HG02798 (cell line): ENCODE data around the gene RRAD.
"Not testable (repeated sequence)": the region's sequence is repeated elsewhere in the genome, so short reads cannot be mapped to it uniquely, and the experiment has no call there.

Experiments used
- ATAC-seq: cut with Tn5 transposase; IDR thresholded peaks from one replicate; pipeline ENCODE4 v1.9.1; 2021; ENCODE audit warnings: mild to moderate bottlenecking; ENCODE audit not compliant: unreplicated experiment, poor library complexity

RRAD gene, protein sequence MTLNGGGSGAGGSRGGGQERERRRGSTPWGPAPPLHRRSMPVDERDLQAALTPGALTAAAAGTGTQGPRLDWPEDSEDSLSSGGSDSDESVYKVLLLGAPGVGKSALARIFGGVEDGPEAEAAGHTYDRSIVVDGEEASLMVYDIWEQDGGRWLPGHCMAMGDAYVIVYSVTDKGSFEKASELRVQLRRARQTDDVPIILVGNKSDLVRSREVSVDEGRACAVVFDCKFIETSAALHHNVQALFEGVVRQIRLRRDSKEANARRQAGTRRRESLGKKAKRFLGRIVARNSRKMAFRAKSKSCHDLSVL

DNA sequence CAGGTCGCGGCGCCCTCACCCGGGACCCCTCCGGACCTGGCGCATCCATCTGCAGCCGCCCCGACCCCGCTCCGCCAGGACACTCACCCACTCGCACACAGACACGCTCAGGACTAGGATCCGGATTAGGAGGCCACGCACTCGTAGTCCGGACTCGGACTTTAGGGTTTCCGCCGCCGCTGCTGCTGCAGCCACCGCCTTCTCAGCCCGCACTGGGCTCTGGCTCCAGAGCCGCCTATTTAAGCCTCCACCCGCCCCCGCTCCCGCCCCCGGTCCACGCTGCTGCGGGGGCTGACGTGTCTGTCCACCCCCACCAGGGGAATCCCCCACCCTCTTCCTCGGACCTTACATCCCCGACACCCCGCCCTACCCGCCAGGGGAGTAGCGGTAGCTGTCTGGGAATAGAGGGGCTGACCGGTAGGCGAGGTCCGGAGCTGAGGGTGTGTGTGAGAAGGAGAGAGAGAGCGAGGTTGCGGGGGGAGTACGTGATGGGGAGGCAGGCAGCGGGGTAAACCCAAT lies at the start of gene RRAD:
RRAD (minus strand) TSS at position 214 of the 519 bp plus-strand sequence. CDS start 356 bp downstream, outside the sequence.
- peak; percentile 19 for ATAC-seq

DNA sequence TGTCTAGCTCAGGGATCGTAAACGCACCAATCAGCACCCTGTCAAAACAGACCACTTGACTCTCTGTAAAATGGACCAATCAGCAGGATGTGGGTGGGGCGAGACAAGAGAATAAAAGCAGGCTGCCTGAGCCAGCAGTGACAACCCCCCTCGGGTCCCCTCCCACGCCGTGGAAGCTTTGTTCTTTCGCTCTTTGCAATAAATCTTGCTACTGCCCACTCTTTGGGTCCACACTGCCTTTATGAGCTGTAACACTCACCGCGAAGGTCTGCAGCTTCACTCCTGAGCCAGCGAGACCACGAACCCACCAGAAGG lies 49.6 kb upstream of the RRAD start:
- not testable (repeated sequence) for ATAC-seq

DNA sequence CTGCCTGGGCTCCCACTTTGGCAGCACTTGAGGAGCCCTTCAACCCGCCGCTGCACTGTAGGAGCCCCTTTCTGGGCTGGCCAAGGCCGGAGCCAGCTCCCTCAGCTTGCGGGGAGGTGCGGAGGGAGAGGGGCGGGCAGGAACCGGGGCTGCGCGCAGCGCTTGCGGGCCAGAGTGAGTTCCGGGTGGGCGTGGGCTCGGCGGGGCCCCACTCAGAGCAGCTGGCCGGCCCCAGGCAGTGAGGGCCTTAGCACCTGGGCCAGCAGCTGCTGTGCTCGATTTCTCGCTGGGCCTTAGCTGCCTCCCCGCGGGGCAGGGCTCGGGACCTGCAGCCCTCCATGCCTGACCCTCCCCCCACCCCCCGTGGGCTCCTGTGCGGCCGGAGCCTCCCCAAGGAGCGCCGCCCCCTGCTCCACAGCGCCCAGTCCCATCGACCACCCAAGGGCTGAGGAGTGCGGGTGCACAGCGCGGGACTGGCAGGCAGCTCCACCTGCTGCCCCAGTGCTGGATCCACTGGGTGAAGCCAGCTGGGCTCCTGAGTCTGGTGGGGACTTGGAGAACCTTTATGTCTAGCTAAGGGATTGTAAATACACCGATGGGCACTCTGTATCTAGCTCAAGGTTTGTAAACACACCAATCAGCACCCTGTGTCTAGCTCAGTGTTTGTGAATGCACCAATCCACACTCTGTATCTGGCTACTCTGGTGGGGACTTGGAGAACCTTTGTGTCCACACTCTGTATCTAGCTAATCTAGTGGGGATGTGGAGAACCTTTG lies 49.0 kb upstream of the RRAD start:
- not testable (repeated sequence) for ATAC-seq

DNA sequence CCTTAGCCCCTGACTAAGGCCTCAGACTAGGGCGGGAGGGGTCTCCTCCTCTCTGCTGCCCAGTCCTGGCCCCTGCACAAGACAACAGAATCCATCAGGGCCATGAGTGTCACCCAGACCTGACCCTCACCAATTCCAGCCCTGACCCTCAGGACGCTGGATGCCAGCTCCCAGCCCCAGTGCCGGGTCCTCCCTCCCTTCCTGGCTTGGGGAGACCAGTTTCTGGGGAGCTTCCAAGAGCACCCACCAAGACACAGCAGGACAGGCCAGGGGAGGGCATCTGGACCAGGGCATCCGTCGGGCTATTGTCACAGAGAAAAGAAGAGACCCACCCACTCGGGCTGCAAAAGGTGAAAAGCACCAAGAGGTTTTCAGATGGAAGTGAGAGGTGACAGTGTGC lies 48.4 kb upstream of the RRAD start:
- ATAC-seq = no peak

DNA sequence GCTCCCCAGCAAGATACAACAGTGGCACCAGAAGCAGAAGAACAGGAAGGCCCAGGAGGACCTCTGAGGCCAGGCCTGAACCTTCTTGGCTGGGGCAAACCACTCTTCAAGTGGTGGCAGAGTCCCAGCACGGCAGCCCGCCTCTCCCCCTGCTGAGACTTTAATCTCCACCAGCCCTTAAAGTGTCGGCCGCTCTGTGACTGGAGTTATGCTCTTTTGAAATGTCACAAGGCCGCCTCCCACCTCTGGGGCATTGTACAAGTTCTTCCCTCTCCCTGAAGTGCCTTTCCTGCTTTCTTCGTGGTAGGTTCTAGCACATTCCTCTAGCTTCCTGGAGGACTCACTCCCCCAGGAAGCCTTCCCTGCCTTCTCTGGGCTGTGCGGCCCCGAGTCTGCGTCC lies 47.6 kb upstream of the RRAD start:
- ATAC-seq = no peak

DNA sequence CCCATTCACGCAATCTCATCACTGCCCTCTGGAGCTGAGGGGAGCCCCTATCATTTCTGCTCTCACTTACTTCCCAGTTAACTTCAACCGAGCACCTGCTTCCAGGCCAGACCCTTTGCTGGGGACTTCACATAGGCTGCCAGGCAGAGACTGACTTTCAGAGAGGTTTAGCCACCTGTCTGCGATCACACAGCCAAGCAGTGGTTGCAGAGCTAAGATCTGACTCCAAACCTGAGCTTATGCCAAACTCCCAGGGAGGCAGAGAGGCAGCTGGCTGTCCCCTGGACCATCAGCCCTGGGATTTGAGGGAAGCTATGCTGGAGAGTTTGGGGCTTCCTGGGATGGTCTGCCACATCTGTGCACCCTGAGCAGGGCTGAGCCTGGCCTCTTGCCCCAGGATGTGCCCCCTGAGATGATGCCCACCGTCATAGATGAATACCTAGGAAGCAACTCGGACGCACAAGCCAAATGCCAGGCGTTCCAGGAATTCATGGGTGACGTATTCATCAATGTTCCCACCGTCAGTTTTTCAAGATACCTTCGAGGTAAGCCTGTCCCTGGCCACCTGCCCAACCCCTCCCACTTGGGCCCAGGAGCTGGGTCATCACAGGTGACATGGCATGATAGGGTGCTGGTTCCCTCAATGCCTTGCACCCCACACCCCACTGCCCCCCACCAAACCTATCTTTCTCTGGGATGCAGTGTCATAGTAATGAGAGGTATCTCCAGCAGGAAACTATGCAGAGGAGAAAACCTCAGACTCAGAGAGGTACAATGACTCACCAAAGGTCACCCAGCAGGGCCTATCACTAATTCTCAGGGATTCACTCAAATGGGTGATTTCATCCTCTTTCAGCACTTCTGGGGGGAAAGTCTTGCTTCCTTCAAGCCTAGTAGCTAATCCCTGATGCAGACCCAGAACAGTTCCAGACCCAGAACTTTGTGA lies 45.7 kb upstream of the RRAD start:
- no peak for ATAC-seq

DNA sequence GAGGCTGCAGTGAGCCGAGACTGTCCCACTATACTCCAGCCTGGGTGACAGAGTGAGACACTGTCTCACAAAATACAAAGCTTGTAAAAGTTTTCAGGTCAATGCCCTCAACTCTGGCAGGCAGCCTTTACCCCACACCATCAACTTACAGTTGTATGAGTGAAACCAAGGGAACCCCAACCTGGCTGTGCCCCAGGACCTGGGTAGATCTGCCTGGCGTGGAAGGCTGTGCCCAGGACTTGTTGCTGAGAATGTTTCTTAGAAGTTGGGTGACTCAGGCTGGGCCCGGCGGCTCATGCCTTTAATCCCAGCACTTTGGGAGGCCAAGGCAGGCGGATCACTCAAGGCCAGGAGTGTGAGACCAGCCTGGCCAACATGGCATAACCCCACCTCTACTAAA lies 43.5 kb upstream of the RRAD start:
- ATAC-seq = no peak

DNA sequence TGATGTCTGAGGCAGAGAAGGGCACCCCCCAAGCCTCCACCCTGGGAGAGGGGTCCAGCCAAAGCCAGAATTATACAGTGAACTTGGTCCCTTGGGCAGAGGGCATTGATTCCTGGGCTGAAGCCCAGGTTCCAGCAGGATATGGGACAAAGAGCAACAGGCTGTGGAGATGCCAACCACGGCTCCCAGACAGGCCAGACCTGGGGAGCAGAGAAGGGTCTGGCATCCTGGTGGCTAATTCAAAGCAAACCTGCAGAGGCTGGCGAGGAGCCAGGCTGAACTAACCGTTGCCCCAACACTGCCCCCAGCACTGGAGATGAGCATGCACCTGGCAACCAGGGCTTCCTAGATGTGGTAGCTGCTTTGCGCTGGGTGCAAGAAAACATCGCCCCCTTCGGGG lies 38.7 kb upstream of the RRAD start:
- no peak for ATAC-seq

DNA sequence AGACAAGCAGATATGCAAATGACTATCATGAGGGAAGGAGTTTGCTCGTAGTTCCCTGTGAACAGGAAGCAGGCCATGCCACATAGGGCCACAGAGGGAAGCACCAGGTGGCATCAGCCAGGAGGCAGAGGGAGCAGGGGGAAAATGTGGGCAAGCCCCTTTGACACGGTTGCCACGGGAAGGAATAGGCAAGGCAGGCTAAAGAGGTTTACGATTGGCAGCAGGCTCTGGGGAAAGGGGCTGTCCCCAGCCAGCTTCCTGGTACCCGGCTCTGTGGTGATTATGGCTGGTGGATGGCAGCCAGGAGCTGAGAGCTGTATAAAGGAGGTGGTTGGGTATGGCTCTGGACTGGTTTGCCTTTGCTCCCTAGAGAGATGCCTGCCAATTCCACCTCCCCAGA lies 36.6 kb upstream of the RRAD start:
- ATAC-seq = no peak

DNA sequence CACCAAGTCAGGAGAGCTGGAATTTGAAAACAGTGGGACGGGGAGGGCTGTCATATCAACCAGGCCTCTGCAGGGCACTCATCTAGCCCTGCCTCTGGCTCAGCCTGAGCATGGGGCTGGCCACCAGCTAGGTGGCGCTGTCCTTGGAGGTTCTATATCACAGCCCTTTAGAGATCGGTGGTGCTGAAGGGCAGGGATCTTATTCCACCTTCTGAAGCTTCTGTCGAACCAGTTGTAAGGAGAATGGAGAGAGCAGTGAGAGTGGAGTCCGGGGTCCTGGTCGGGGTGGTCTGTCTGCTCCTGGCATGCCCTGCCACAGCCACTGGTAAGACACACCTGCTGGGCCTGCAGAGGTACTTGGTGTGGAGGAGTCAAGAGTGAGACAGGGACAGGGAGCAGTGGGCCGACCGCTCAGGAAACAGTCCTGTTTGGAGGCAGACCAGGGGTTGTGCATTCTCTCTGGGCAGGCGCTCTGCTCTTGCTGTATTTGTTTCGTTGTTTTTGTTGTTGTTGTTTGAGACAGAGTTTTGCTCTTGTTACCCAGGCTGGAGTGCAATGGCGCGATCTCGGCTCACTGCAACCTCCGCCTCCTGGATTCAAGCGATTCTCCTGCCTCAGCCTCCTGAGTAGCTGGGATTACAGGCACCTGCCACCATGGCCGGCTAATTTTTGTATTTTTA lies 35.9 kb upstream of the RRAD start, which contains the start of gene CES3:
CES3 (plus strand) TSS at position 202 of the 680 bp plus-strand sequence; CDS start at position 244, 42 bp downstream.
- ATAC-seq = peak; percentile 81

DNA sequence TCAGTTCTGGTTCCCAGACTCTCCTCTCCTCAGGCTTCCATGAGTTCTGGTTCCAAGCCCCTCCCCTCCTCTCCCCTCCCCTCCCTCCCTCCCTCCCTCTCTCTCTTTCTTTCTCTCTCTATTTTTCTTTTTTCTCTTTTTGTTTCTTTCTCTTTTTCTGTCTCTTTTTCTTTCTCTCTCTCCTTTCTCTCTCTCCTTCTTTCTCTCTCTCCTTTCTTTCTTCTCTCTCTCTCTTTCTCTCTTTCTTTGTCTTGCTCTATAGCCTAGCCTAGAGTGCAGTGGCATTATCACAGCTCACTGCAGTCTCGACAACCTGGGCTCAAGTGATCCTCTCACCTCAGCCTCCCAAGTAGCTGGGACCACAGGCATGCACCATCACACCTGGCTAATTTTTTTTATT lies 34.9 kb upstream of the RRAD start:
- no peak for ATAC-seq

DNA sequence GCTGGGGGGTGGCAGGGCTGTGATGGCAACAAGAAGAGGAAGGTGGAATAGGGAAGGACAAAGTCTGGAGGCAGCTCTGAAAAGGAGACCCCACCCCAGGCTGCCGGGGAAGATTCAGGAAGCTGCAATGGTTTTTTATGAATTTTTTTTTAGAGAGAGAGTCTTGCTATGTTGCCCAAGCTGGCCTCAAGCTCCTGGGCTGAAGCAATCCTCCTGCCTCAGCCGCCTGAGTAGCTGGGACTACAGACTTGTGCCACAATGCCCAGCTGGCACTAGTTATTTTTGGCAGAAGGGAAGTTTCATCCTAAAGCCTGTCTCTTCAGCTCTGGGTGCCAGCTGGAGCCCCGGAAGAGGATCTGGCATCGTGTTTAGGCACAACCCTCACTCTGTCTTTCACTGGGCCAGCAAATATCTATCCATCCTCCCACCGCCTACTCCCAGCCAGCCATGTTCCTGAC lies 34.4 kb upstream of the RRAD start:
- no peak for ATAC-seq

DNA sequence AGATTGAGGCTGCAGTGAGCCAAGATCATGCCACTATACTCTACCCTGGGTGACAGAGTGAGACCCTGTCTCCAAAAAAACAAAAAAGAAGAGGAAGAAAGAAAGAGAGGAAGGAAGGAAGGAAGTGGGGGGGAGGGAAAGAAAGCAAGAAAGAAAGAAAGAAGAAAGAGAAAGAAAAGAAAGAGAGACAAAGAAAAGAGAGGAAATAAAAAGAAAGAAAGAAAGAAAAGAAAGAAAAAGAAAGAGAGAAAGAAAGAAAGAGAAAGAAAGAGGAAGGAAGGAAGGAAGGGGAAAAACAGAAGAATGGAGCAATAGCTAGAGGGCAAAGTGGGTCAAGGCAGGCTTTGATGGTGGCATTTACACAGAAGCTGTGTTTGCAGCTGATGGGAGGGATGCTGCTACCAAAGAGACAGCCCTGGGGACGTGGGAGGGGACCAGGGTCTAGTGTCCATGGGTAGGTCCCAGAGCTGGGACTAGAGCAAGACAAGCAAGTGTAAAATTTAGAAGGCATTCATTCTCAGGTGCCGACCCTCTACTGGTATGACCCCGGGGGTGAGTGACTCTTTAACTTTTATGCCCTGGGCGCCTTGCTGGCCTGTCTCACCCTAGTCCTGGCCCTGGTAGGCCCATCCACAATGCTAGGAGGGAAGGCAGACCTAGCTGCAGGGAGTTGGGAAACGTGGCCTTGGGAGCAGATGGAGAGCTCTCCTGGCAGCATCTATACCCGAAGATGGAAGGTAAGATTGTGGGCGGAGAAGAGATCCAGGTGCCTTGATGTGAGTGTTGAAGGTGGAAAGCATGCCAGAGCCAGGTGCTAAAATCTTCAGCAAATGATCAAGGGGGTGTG lies 33.7 kb upstream of the RRAD start:
- ATAC-seq = no peak

DNA sequence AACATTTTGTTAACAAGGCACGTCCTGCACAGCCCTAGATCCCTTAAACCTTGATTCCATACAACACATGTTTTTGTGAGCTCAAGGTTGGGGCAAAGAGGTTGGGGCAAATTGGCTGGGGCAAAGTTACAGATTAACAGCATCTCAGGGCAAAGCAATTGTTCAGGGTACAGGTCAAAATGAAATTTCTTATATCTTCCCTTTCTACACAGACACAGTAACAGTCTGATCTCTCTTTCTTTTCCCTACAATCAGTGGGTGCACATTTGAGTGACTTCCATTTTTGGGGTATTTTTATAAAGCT lies 30.8 kb upstream of the RRAD start:
- ATAC-seq = not testable (repeated sequence)

DNA sequence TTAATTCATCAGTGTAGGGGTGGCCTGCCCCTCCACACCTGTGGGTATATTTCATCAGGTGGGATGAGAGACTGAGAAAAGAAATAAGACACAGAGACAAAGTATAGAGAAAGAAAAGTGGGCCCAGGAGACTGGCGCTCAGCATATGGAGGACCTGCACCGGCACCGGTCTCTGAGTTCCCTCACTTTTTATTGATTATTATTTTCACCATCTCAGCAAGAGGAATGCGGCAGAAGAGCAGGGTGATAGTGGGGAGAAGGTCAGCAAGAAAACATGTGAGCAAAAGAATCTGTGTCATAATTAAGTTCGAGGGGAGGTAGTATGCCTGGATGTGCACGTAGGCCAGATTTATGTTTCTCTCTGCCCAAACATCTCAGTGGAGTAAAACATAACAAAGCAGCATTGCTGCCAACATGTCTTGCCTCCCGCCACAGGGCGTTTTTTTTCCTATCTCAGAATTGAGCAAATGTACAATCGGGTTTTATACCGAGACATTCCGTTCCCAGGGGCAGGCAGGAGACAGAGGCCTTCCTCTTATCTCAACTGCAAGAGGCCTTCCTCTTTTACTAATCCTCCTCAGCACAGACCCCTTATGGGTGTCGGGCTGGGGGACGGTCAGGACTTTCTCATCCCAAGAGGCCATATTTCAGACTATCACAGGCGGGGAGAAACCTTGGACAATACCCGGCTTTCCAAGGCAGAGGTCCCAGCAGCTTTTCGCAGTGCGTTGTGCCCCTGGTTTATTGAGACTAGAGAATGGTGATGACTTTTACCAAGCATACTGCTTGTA lies 30.2 kb upstream of the RRAD start:
- ATAC-seq = not testable (repeated sequence)

DNA sequence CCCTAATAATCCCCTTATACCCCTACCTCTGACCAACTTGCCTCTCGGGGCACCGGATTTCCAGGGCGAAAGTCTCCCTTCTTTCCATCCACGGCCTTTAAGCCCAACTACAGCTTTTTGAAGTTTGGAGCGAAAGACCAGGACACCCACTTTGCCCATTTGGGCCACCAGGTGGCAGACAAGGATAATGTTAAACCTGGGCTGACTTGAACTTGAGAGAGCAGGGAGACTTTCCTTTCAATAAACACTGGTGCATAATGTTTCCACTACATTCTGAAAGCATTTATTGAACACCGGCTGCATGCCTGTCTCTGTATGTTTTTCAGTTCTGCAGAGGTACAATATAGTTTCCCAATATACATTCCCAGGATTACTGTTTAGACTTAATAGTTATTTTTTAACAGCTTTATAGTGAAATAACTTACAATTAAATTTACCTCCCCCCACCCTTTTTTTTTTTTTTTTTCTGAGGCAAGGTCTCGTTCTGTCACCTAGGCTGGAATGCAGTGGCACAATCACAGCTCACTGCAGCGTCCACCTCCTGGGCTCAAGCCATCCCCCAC lies 28.8 kb upstream of the RRAD start:
- no peak for ATAC-seq

DNA sequence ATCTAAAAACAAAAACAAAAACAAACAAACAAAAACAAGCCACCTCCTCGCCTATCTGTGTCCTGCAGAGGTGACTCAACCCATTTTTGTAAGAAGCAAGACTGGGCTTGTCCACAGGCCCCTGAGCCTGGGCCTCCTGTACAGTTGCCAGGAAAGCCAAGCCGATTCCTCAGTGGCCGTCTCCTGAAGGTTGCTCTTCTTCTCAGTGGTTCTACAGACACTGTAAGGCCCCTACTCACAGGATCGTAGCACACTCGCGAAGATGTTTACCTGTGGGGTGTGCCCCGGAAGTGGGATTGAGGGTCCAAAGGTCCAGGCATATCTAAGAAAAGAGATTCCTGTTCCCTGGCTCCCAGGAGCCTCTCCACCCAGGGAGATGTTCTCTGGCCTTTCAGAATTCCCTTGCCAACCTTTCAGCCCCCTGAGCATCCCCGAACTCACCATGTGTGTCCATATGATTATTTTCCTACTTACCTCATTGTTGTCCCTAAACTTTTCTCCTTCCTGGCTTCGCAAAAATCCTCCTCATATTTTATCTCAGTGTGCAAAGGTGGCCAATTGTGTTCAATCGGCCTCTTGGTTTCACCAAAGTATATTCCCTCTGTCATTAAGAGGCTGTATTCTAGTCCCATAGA lies 28.2 kb upstream of the RRAD start:
- ATAC-seq = no peak
